SK-N-SH treated with all-trans-retinoic acid at 6 μM for 48 hours (cell line): ENCODE measurements around the gene TBCD.

Source experiments
- ISL1 ChIP-seq: fragments of 250-450 bp; sonication (Bioruptor Pico); IDR thresholded peaks from 2 replicates; pipeline ENCODE4 v2.1.2; 2022; ENCODE audit warnings: mild to moderate bottlenecking, moderate library complexity
- RARB ChIP-seq: fragments of 250-450 bp; sonication (Bioruptor Pico); IDR thresholded peaks from 2 replicates; pipeline ENCODE4 v1.8.0; 2021; ENCODE audit warnings: mild to moderate bottlenecking, moderate library complexity
- TOX ChIP-seq: fragments of 250-450 bp; sonication (Bioruptor Pico); IDR thresholded peaks from 2 replicates; pipeline ENCODE4 v1.8.0; 2021; ENCODE audit warnings: mild to moderate bottlenecking, moderate library complexity, borderline replicate concordance
- ZFP3 ChIP-seq: fragments of 250-450 bp; sonication (Bioruptor Pico); IDR thresholded peaks from 2 replicates; pipeline ENCODE4 v1.5.0; 2020; ENCODE audit warnings: mild to moderate bottlenecking, moderate library complexity

DNA sequence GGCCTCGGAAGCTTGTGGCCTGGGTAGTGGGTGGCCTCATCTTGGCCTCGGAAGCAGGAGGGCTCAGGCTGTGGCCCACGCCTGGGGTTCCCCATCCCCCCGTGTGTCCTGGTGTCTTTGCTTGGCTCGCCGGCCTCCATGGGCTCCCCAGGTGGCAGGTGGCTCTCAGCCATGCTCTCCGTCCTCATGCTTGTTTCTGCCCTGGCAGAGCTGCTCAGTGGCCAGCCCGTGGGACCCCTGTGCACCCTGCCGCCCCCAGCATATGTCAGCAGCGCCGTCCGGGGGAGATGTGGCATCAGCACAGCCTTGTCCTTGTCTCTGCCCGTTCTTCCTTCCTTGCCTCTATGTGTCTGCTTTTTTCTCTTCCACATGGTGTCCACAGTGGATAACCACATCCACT is 38.5 kb downstream of the TBCD start:
- TF ChIP-seq ZFP3 (CRISPR knock-in tag): no peak
- no peak for TF ChIP-seq RARB (CRISPR knock-in tag)
- TF ChIP-seq TOX: no peak
- TF ChIP-seq ISL1 (CRISPR knock-in tag): no peak
